ENCODE measurements around the gene FGFR3. TPM values are rescaled to one million over a fixed set of nuclear protein-coding genes. Genes with fewer than 3 reads are reported as not detected.
A peak's percentile ranks its signal among the peaks of the same experiment; 100 is the strongest.

The FGFR3 gene
- total and polyA plus RNA-seq, 11 donors = 1.1 to 4.6 (median 2.3) TPM

- WGBS, 4 donors = 93 to 96% (median 95%) methylated on average over 9 to 12 of the region's 12 CpGs
- intact Hi-C loops (cut with DNase I) = no loop called here
- H3K4me3 ChIP-seq = no peak overlapping the region
- H3K9me3 ChIP-seq = no peaks in the 10 kb centered on the region
- no peaks in the 10 kb centered on the region for H3K27me3 ChIP-seq
- H3K36me3 ChIP-seq = peaks cover 0 to 84% (median 80%) of the 10 kb centered on the region in 9 donors
- no peaks in the 10 kb centered on the region for H3K4me1 ChIP-seq
- ATAC-seq (no peak), DNase-seq (no peak)
- TF ChIP-seq CTCF (IDR thresholded peaks at IDR 0.05) = no peak
- TF ChIP-seq POLR2A (IDR thresholded peaks at IDR 0.05) = no peak
- no peak overlapping the region for H3K27ac ChIP-seq
Observed at GRCh38 chr4:1823545-1823932, 30.4 kb downstream of the FGFR3 start.

- H3K27me3 ChIP-seq = no peaks in the 10 kb centered on the region
- H3K36me3 ChIP-seq = peaks cover 0 to 74% (median 68%) of the 10 kb centered on the region in 9 donors
- ATAC-seq (peak in 1 of 4 donors; percentile 30), DNase-seq (peak in 1 of 5 donors; percentile 7)
- no peaks in the 10 kb centered on the region for H3K9me3 ChIP-seq
- no peaks in the 10 kb centered on the region for H3K4me1 ChIP-seq
- H3K27ac ChIP-seq = no peak overlapping the region
- TF ChIP-seq POLR2A (IDR thresholded peaks at IDR 0.05) = no peak
- TF ChIP-seq CTCF (IDR thresholded peaks at IDR 0.05) = no peak
- intact Hi-C loops (cut with DNase I) = no loop called here
- WGBS, 4 donors = 79 to 89% (median 84%) methylated on average over 10 to 11 of the region's 11 CpGs
- no peak overlapping the region for H3K4me3 ChIP-seq
Observed at GRCh38 chr4:1824746-1825145, 31.7 kb downstream of the FGFR3 start.

GRCh38 chr4:1825326-1825725, 32.2 kb downstream of the FGFR3 start:
- Histone ChIP-seq H3K27ac (no peak overlapping the region), H3K4me3 (no peak overlapping the region), H3K9me3 (no peaks in the 10 kb centered on the region), H3K36me3 (peaks cover 0 to 74% (median 63%) of the 10 kb centered on the region in 9 donors), H3K4me1 (no peaks in the 10 kb centered on the region), H3K27me3 (no peaks in the 10 kb centered on the region)
- 77 to 81% (median 80%) methylated on average over 17 to 19 of the region's 19 CpGs for WGBS, 4 donors
- peak in 1 of 5 donors; percentile 24 for DNase-seq
- intact Hi-C loops (cut with DNase I) = no loop called here
- TF ChIP-seq POLR2A (IDR thresholded peaks at IDR 0.05) = no peak
- TF ChIP-seq CTCF (IDR thresholded peaks at IDR 0.05) = no peak
- no peak for ATAC-seq

GRCh38 chr4:1826531-1827350, 33.6 kb downstream of the FGFR3 start:
- H3K36me3 ChIP-seq = peaks cover 0 to 75% (median 65%) of the 10 kb centered on the region in 9 donors
- no peak overlapping the region for H3K4me3 ChIP-seq
- ATAC-seq (no peak), DNase-seq (peak in 1 of 5 donors; percentile 11)
- no peaks in the 10 kb centered on the region for H3K27me3 ChIP-seq
- TF ChIP-seq CTCF (IDR thresholded peaks at IDR 0.05) (no peak), POLR2A (IDR thresholded peaks at IDR 0.05) (no peak)
- H3K9me3 ChIP-seq = no peaks in the 10 kb centered on the region
- WGBS, 4 donors = 90 to 94% (median 92%) methylated on average over 27 to 30 of the region's 30 CpGs
- H3K27ac ChIP-seq = no peak overlapping the region
- H3K4me1 ChIP-seq = no peaks in the 10 kb centered on the region
- intact Hi-C loops (cut with DNase I) = no loop called here

All from heart left ventricle (tissue), 16 donors.